B cell (primary cell): ENCODE measurements around the gene CPT2. TPM values are rescaled to one million over a fixed set of nuclear protein-coding genes. Genes with fewer than 3 reads are reported as not detected.

Source experiments
- ATAC-seq: fragments of 200-7000 bp; cut with Tn5 transposase; one replicate; pipeline ENCODE4 v1.10.0; 2021; ENCODE audit warnings: low read depth, mild to moderate bottlenecking, moderate number of reproducible peaks, moderate library complexity
- CTCF ChIA-PET: fragments of 350-600 bp; sonication (Branson Sonifier 250); formaldehyde crosslinking; loops from one replicate; lab custom pipeline; 2021; ENCODE audit warnings: antibody characterized with exemption, inconsistent platforms; lab: Charles Lee
- POLR2A ChIA-PET: fragments of 350-600 bp; sonication (Branson Sonifier 250); formaldehyde crosslinking; loops from one replicate; lab custom pipeline; 2021; ENCODE audit warnings: antibody characterized with exemption; lab: Charles Lee
- DNase-seq: peaks from one replicate; pipeline ENCODE4 v3.0.0; 2013
- H2AFZ ChIP-seq: 2 replicates; pipeline ENCODE4 v1.6.1; 2012; ENCODE audit warnings: mild to moderate bottlenecking, low read depth, low read length; ENCODE audit not compliant: insufficient read depth, poor library complexity, severe bottlenecking
- H3K27ac ChIP-seq, 2 donors: 1 replicate in 1 of 2; 2 replicates in 1 of 2; pipeline ENCODE4 v1.5.1; 2012 to 2013; ENCODE audit warnings: low read length in 2 of 2, mild to moderate bottlenecking in 2 of 2, moderate library complexity in 1 of 2
- H3K27me3 ChIP-seq, 4 experiments: fragments of 200-600 bp in 1 of 4; sonication (generic) in 1 of 4; replicated peaks in 1 of 4; 1 replicate in 2 of 4; 2 replicates in 2 of 4; pipeline versions ENCODE4 v1.6.1 to v1.7.0; 2013 to 2016; ENCODE audit warnings: low read length in 3 of 4, mild to moderate bottlenecking in 2 of 4, mixed read lengths in 1 of 4, moderate library complexity in 1 of 4; ENCODE audit not compliant: insufficient read depth in 4 of 4, control insufficient read depth in 3 of 4; ENCODE audit errors: control extremely low read depth in 1 of 4
- H3K36me3 ChIP-seq, 2 experiments: replicated peaks in 1 of 2; 1 replicate in 1 of 2; 2 replicates in 1 of 2; pipeline versions ENCODE4 v1.6.1 to v1.7.1; 2013; ENCODE audit warnings: low read length in 1 of 2; ENCODE audit not compliant: insufficient read depth in 2 of 2, control insufficient read depth in 1 of 2; ENCODE audit errors: control extremely low read depth in 1 of 2, extremely low read depth in 1 of 2
- H3K4me1 ChIP-seq, 2 donors: fragments of 200-600 bp in 1 of 2; sonication (generic) in 1 of 2; 1 replicate in 1 of 2; 2 replicates in 1 of 2; pipeline versions ENCODE4 v1.5.1 to v1.6.1; 2013 to 2017; ENCODE audit warnings: low read length in 2 of 2; ENCODE audit not compliant: control insufficient read depth in 2 of 2, insufficient read depth in 2 of 2
- H3K4me2 ChIP-seq: replicated peaks from 2 replicates; pipeline ENCODE3; 2012; ENCODE audit warnings: mild to moderate bottlenecking, low read depth, low read length; ENCODE audit not compliant: poor library complexity, severe bottlenecking
- H3K4me3 ChIP-seq, 5 experiments: fragments of 200-600 bp in 1 of 5; sonication (generic) in 1 of 5; 1 replicate in 3 of 5; 2 replicates in 2 of 5; pipeline versions ENCODE4 v1.5.1 to v1.7.0; 2011 to 2016; ENCODE audit warnings: low read length in 4 of 5, mild to moderate bottlenecking in 4 of 5, low read depth in 2 of 5, control low read depth in 1 of 5, moderate library complexity in 1 of 5; ENCODE audit not compliant: insufficient read depth in 1 of 5; ENCODE audit errors: control extremely low read depth in 1 of 5, extremely low read depth in 1 of 5
- H3K79me2 ChIP-seq: fragments of 200-600 bp; sonication (generic); one replicate; pipeline ENCODE4 v1.6.0; 2016; ENCODE audit warnings: low read length; ENCODE audit not compliant: control insufficient read depth, insufficient read depth
- H3K9ac ChIP-seq: fragments of 200-600 bp; sonication (generic); 2 replicates; pipeline ENCODE4 v1.6.1; 2017; ENCODE audit warnings: mild to moderate bottlenecking, low read length, moderate library complexity
- H3K9me3 ChIP-seq, 3 donors: one replicate each; pipeline versions ENCODE4 v1.6.1 to v1.7.1; 2013; ENCODE audit warnings: low read length in 2 of 3; ENCODE audit not compliant: control insufficient read depth in 2 of 3, insufficient read depth in 1 of 3; ENCODE audit errors: control extremely low read depth in 1 of 3
- H4K20me1 ChIP-seq: 2 replicates; pipeline ENCODE4 v1.6.0; 2012; ENCODE audit warnings: mild to moderate bottlenecking, low read length; ENCODE audit not compliant: insufficient read depth, control insufficient read depth, poor library complexity, severe bottlenecking
- H3K27ac Mint-ChIP-seq: one replicate; pipeline ENCODE4 v1.8.0; 2021; ENCODE audit warnings: mixed read lengths
- H3K27me3 Mint-ChIP-seq: one replicate; pipeline ENCODE4 v1.8.0; 2021; ENCODE audit warnings: mixed read lengths
- H3K4me1 Mint-ChIP-seq: one replicate; pipeline ENCODE4 v1.8.0; 2021; ENCODE audit warnings: mixed read lengths
- H3K4me3 Mint-ChIP-seq: one replicate; pipeline ENCODE4 v1.8.0; 2021; ENCODE audit warnings: mixed read lengths
- H3K9me3 Mint-ChIP-seq: one replicate; pipeline ENCODE4 v1.8.0; 2022; ENCODE audit warnings: mixed read lengths; ENCODE audit not compliant: insufficient read depth
- EZH2 ChIP-seq: IDR thresholded peaks from 2 replicates; pipeline ENCODE4 v1.6.1; 2012; ENCODE audit warnings: borderline replicate concordance, low read depth, mild to moderate bottlenecking, moderate library complexity, low read length; ENCODE audit not compliant: insufficient read depth, poor library complexity, severe bottlenecking
- WGBS: methylation state at CpG from one replicate; pipeline ENCODE4 v1.1.5; 2013; ENCODE audit warnings: missing lambda C conversion rate; ENCODE audit not compliant: insufficient coverage; 5-methylcytosine and 5-hydroxymethylcytosine counted together
- intact Hi-C: fragments of 100-400 bp; cut with micrococcal nuclease; formaldehyde crosslinking; loops from one replicate; pipeline ENCODE4 v1.10.0; 2022
- polyA plus RNA-seq: library from polyadenylated mRNA; depleted of rRNA; stranded (reverse); fragments of >200 nt; gene quantifications from 2 replicates; pipeline ENCODE4 v1.2.3, GENCODE V29; 2012
- total RNA-seq, 2 donors: library from RNA; stranded (reverse); fragments of 120-200 nt in 1 of 2; gene quantifications; 1 replicate in 1 of 2; 2 replicates in 1 of 2; pipeline versions ENCODE4 v1.2.3 to v1.2.4, GENCODE V29; 2013 to 2022
- TF ChIP-seq, protein P1 (sequence below): fragments of 200-600 bp; IDR thresholded peaks from one replicate; pipeline ENCODE4 v1.8.0; 2022; ENCODE audit warnings: antibody characterized with exemption, mild to moderate bottlenecking

Gene CPT2
- total and polyA plus RNA-seq, 2 donors (not counting 1 experiment from before 2014, with no cell fraction given): 6.3 to 19.8 TPM

- Mint-ChIP-seq H3K27ac (no peak overlapping the region), H3K4me1 (peaks cover 11% of the 10 kb centered on the region), H3K9me3 (no peaks in the 10 kb centered on the region), H3K4me3 (no peak overlapping the region), H3K27me3 (no peaks in the 10 kb centered on the region)
- no peak overlapping the region for H3K4me2 ChIP-seq
- H3K27ac ChIP-seq: no peak overlapping the region
- no peaks in the 10 kb centered on the region for H3K9me3 ChIP-seq
- no peak overlapping the region for H3K9ac ChIP-seq
- intact Hi-C loops: no loop called here
- ChIA-PET CTCF (interaction anchor here (0.7 to 1.0 kb wide), 4 partner anchors 8 to 215 kb away, joined by 3 to 6 read pairs (median 4); no protein-coding TSS in a partner anchor), POLR2A (no interaction called here)
- DNase-seq: no peak
- peaks cover 0 to 4% of the 10 kb centered on the region in 2 experiments for H3K36me3 ChIP-seq
- H3K4me3 ChIP-seq: no peak overlapping the region
- no CpG with 5 or more reads among the region's 1 CpG for WGBS
- no peaks in the 10 kb centered on the region for H4K20me1 ChIP-seq
- H2AFZ ChIP-seq: no peak overlapping the region
- H3K79me2 ChIP-seq: no peaks in the 10 kb centered on the region
- TF ChIP-seq, protein P1, sequence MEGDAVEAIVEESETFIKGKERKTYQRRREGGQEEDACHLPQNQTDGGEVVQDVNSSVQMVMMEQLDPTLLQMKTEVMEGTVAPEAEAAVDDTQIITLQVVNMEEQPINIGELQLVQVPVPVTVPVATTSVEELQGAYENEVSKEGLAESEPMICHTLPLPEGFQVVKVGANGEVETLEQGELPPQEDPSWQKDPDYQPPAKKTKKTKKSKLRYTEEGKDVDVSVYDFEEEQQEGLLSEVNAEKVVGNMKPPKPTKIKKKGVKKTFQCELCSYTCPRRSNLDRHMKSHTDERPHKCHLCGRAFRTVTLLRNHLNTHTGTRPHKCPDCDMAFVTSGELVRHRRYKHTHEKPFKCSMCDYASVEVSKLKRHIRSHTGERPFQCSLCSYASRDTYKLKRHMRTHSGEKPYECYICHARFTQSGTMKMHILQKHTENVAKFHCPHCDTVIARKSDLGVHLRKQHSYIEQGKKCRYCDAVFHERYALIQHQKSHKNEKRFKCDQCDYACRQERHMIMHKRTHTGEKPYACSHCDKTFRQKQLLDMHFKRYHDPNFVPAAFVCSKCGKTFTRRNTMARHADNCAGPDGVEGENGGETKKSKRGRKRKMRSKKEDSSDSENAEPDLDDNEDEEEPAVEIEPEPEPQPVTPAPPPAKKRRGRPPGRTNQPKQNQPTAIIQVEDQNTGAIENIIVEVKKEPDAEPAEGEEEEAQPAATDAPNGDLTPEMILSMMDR: no peak
- TF ChIP-seq EZH2: no peak
- H3K4me1 ChIP-seq: peaks cover 5 to 15% of the 10 kb centered on the region in 2 donors
- no peak for ATAC-seq
- no peaks in the 10 kb centered on the region for H3K27me3 ChIP-seq
These were observed 61.6 kb downstream of the CPT2 start for GRCh38 chr1:53258216-53258615.

GRCh38 chr1:53259932-53260331 is 63.3 kb downstream of the CPT2 start:
- H4K20me1 ChIP-seq: no peaks in the 10 kb centered on the region
- DNase-seq (no peak), ATAC-seq (peak; percentile 28)
- Mint-ChIP-seq H3K27ac (peak overlapping the region; percentile 54), H3K27me3 (no peaks in the 10 kb centered on the region), H3K4me1 (peaks cover 11% of the 10 kb centered on the region), H3K4me3 (no peak overlapping the region), H3K9me3 (no peaks in the 10 kb centered on the region)
- H3K4me1 ChIP-seq: peaks cover 5 to 15% of the 10 kb centered on the region in 2 donors
- ChIA-PET POLR2A (no interaction called here), CTCF (interaction anchor here (0.7 to 1.6 kb wide), 5 partner anchors 13 to 700 kb away, joined by 3 to 7 read pairs (median 4); no protein-coding TSS in a partner anchor)
- no peaks in the 10 kb centered on the region for H3K27me3 ChIP-seq
- H3K4me2 ChIP-seq: peak overlapping the region; percentile 2
- H3K79me2 ChIP-seq: no peaks in the 10 kb centered on the region
- no CpG with 5 or more reads among the region's 2 CpGs for whole genome bisulfite sequencing
- intact Hi-C loops: no loop called here
- H3K9me3 ChIP-seq: no peaks in the 10 kb centered on the region
- no peak for TF ChIP-seq EZH2
- TF ChIP-seq, protein P1: no peak
- no peak overlapping the region for H3K9ac ChIP-seq
- no peak overlapping the region for H2AFZ ChIP-seq
- peaks cover 0 to 5% of the 10 kb centered on the region in 2 experiments for H3K36me3 ChIP-seq
- peak overlapping the region; percentile 33 to 51 for H3K27ac ChIP-seq
- H3K4me3 ChIP-seq: no peak overlapping the region
